HG02970 (cell line): ENCODE data around the gene LCN12.
"Not testable (repeated sequence)": the region's sequence is repeated elsewhere in the genome, so short reads cannot be mapped to it uniquely, and the experiment has no call there.

Experiments used
- ATAC-seq: cut with Tn5 transposase; IDR thresholded peaks from one replicate; pipeline ENCODE4 v1.9.1; 2021; ENCODE audit warnings: mild to moderate bottlenecking, moderate library complexity, moderate number of reproducible peaks; ENCODE audit not compliant: unreplicated experiment, low FRiP score

LCN12 gene

DNA sequence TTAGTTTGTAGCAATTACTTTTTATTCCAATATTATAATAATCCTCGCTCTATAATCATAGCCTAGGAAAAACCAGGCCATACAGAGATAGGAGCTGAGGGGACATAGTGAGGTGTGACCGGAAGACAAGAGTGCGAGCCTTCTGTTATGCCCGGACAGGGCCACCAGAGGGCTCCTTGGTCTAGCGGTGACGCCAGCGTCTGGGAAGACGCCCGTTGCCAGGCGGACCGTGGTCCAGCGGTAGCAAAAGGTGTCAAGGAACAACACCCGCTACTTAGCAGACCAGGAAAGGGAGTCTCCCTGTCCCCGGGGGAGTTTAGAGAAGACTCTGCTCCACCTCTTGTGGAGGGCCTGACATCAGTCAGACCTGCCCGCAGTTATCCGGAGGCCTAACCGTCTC is 52.2 kb downstream of the LCN12 start:
- not testable (repeated sequence) for ATAC-seq
